Measurements from ENCODE around the gene AGBL4.

AGBL4 gene

GRCh38 chr1:48761986-48762385, 1261.8 kb downstream of the AGBL4 start:
- no peak for DNase-seq (ENCODE audit: low spot score)

- no peak for DNase-seq (ENCODE audit: low spot score)
Observed at GRCh38 chr1:48761411-48761810, 1262.3 kb downstream of the AGBL4 start.

- DNase-seq (ENCODE audit: low spot score) = no peak
Observed at GRCh38 chr1:48760857-48761256, 1262.9 kb downstream of the AGBL4 start.

- no peak for DNase-seq (ENCODE audit: low spot score)
Observed at GRCh38 chr1:48758976-48759375, 1264.8 kb downstream of the AGBL4 start.

- DNase-seq (ENCODE audit: low spot score) = no peak
Observed at GRCh38 chr1:48757363-48757762, 1266.4 kb downstream of the AGBL4 start.

GRCh38 chr1:48756683-48757316, 1267.0 kb downstream of the AGBL4 start:
- no peak for DNase-seq (ENCODE audit: low spot score)

GRCh38 chr1:48753293-48753692, 1270.5 kb downstream of the AGBL4 start:
- DNase-seq (ENCODE audit: low spot score) = no peak

GRCh38 chr1:48750109-48750508, 1273.6 kb downstream of the AGBL4 start:
- no peak for DNase-seq (ENCODE audit: low spot score)

- DNase-seq (ENCODE audit: low spot score) = no peak
Observed at GRCh38 chr1:48749068-48749467, 1274.7 kb downstream of the AGBL4 start.

- DNase-seq (ENCODE audit: low spot score) = no peak
Observed at GRCh38 chr1:48746906-48747305, 1276.8 kb downstream of the AGBL4 start.

- no peak for DNase-seq (ENCODE audit: low spot score)
Observed at GRCh38 chr1:48744032-48744431, 1279.7 kb downstream of the AGBL4 start.

GRCh38 chr1:48743480-48743879, 1280.3 kb downstream of the AGBL4 start:
- DNase-seq (ENCODE audit: low spot score) = no peak

- no peak for DNase-seq (ENCODE audit: low spot score)
Observed at GRCh38 chr1:48741380-48741779, 1282.4 kb downstream of the AGBL4 start.

GRCh38 chr1:48740621-48741020, 1283.1 kb downstream of the AGBL4 start:
- no peak for DNase-seq (ENCODE audit: low spot score)

GRCh38 chr1:48739091-48739490, 1284.7 kb downstream of the AGBL4 start:
- DNase-seq (ENCODE audit: low spot score) = no peak

GRCh38 chr1:48738356-48738755, 1285.4 kb downstream of the AGBL4 start:
- no peak for DNase-seq (ENCODE audit: low spot score)

GRCh38 chr1:48735796-48736195, 1288.0 kb downstream of the AGBL4 start:
- no peak for DNase-seq (ENCODE audit: low spot score)

GRCh38 chr1:48730164-48730910, 1293.4 kb downstream of the AGBL4 start:
- DNase-seq (ENCODE audit: low spot score) = no peak

- DNase-seq (ENCODE audit: low spot score) = no peak
Observed at GRCh38 chr1:48728584-48728983, 1295.2 kb downstream of the AGBL4 start.

- DNase-seq (ENCODE audit: low spot score) = no peak
Observed at GRCh38 chr1:48726557-48727215, 1297.1 kb downstream of the AGBL4 start.

GRCh38 chr1:48726139-48726538, 1297.6 kb downstream of the AGBL4 start:
- no peak for DNase-seq (ENCODE audit: low spot score)

GRCh38 chr1:48725341-48726046, 1298.3 kb downstream of the AGBL4 start:
- no peak for DNase-seq (ENCODE audit: low spot score)

- DNase-seq (ENCODE audit: low spot score) = no peak
Observed at GRCh38 chr1:48720929-48721328, 1302.8 kb downstream of the AGBL4 start.

Data from CD4-positive, alpha-beta T cell treated with Interleukin-2 at 100 ng/mL for 4 hours (primary cell).